ENCODE results near the gene NCAM1. TPM values are rescaled to one million over a fixed set of nuclear protein-coding genes. Genes with fewer than 3 reads are reported as not detected.
A peak's percentile ranks its signal among the peaks of the same experiment; 100 is the strongest.

Gene NCAM1
- total RNA-seq, 1 experiment from 2014 or later, result 12.0 TPM

DNA sequence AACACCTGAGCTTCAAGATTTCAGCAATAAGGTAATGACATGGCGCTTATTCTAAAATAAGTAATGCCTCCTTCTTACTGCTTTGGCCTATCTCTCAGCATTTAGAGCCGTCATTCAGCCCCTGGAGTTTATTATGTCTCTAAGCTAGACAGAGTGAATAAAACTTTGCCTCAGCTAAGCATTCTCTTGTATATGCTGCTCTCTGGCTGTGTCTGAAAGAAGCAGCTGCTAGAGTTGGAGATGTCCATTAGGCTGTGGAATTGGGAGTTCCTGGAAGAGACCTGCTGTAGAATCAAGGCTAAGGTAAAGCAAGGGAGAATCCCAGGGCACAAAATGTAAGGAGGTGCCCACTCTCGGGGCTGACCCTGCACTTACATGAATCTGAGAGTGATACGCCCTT is 317.7 kb downstream of the NCAM1 start:
- no peak overlapping the region for H3K4me3 ChIP-seq (ENCODE audit: low read depth, low read length, poor library complexity, severe bottlenecking)
- TF ChIP-seq, protein P1, sequence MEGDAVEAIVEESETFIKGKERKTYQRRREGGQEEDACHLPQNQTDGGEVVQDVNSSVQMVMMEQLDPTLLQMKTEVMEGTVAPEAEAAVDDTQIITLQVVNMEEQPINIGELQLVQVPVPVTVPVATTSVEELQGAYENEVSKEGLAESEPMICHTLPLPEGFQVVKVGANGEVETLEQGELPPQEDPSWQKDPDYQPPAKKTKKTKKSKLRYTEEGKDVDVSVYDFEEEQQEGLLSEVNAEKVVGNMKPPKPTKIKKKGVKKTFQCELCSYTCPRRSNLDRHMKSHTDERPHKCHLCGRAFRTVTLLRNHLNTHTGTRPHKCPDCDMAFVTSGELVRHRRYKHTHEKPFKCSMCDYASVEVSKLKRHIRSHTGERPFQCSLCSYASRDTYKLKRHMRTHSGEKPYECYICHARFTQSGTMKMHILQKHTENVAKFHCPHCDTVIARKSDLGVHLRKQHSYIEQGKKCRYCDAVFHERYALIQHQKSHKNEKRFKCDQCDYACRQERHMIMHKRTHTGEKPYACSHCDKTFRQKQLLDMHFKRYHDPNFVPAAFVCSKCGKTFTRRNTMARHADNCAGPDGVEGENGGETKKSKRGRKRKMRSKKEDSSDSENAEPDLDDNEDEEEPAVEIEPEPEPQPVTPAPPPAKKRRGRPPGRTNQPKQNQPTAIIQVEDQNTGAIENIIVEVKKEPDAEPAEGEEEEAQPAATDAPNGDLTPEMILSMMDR (conservative IDR thresholded peaks at IDR 0.05; ENCODE audit: low read depth, low read length), result peak; percentile 29
- TF ChIP-seq EZH2 (IDR thresholded peaks at IDR 0.05; ENCODE audit: borderline replicate concordance, low read depth, low read length, poor library complexity, severe bottlenecking), result no peak
- H3K36me3 ChIP-seq (ENCODE audit: insufficient read depth, low read length, poor library complexity, severe bottlenecking), result no peaks in the 10 kb centered on the region
- H3K9me3 ChIP-seq (ENCODE audit: low read depth, low read length, poor library complexity, severe bottlenecking), result no peaks in the 10 kb centered on the region
- H3K27ac ChIP-seq (ENCODE audit: low read depth, low read length, poor library complexity, severe bottlenecking), result no peak overlapping the region
- no peaks in the 10 kb centered on the region for H3K4me1 ChIP-seq (ENCODE audit: insufficient read depth, low read length, poor library complexity, severe bottlenecking)
- CTCF ChIA-PET, result no interaction called here
- intact Hi-C loops (cut with micrococcal nuclease; ENCODE audit: unreplicated experiment), result no loop called here
- POLR2A ChIA-PET (ENCODE audit: low non-redundant PET), result no interaction called here
- no TSS peak for BruUV-seq (replicated peaks)
- no peak for DNase-seq (ENCODE audit: low spot score)
- no peaks in the 10 kb centered on the region for H3K27me3 ChIP-seq (replicated peaks; ENCODE audit: insufficient read depth, low read depth, low read length, poor library complexity)

DNA sequence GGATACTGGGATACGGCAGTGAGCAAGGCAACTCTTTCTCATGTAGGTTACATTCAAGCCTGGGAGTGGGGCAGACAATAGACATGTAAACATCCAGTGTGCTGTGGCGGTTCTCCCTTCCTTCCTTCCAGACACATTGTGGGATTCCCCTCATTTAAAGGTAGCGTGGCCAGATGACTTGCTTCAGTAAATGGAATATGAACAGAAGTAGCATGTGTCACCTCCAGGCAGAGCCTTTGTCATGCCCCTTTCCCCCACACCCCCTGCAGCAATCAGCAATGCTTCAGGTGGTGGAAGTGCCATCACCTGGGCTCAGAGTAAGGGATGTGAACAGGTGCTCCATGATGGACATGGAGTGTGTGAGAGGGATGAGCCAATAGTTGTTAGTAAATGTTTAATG is 318.4 kb downstream of the NCAM1 start:
- POLR2A ChIA-PET (ENCODE audit: low non-redundant PET), result no interaction called here
- H3K4me1 ChIP-seq (ENCODE audit: insufficient read depth, low read length, poor library complexity, severe bottlenecking), result no peaks in the 10 kb centered on the region
- no peaks in the 10 kb centered on the region for H3K9me3 ChIP-seq (ENCODE audit: low read depth, low read length, poor library complexity, severe bottlenecking)
- H3K27me3 ChIP-seq (replicated peaks; ENCODE audit: insufficient read depth, low read depth, low read length, poor library complexity), result no peaks in the 10 kb centered on the region
- no peak for DNase-seq (ENCODE audit: low spot score)
- TF ChIP-seq, protein P1 (conservative IDR thresholded peaks at IDR 0.05; ENCODE audit: low read depth, low read length), result no peak
- no peak for TF ChIP-seq EZH2 (IDR thresholded peaks at IDR 0.05; ENCODE audit: borderline replicate concordance, low read depth, low read length, poor library complexity, severe bottlenecking)
- intact Hi-C loops (cut with micrococcal nuclease; ENCODE audit: unreplicated experiment), result no loop called here
- H3K4me3 ChIP-seq (ENCODE audit: low read depth, low read length, poor library complexity, severe bottlenecking), result no peak overlapping the region
- no peak overlapping the region for H3K27ac ChIP-seq (ENCODE audit: low read depth, low read length, poor library complexity, severe bottlenecking)
- H3K36me3 ChIP-seq (ENCODE audit: insufficient read depth, low read length, poor library complexity, severe bottlenecking), result no peaks in the 10 kb centered on the region
- no TSS peak for BruUV-seq (replicated peaks)
- CTCF ChIA-PET, result no interaction called here

DNA sequence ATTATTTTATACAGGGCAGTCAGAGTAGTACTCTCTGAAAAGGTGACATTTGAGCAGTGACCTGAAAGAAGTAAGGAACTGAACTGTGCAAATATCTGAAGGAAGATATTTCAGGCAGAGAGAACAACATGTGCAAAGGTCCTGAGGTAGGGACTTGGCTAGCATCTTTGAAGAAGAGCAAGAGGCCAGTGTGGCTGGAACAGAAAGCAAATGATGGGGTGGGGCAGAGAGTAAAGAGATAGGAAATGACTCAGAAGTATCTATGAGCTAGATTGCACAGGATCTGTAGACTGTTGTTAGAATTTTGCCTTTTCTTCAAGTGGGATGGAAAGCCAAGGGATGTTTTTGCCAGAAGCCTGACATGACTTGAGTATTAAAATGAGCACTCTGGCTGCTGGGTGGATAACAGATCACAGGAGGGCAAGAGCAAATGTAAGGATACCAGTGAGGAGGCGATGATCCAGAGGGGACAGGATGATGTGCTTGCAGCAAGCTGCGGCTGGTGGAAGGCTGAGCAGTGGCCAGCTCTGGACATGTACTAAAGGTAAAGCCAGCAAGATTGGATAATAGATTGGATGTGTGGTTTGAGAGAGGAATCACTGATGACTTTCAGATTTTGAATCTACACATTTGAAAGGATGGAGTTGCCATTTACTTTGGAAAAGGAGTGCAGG is 320.0 kb downstream of the NCAM1 start:
- Histone ChIP-seq H3K27ac (ENCODE audit: low read depth, low read length, poor library complexity, severe bottlenecking) (no peak overlapping the region), H3K36me3 (ENCODE audit: insufficient read depth, low read length, poor library complexity, severe bottlenecking) (no peaks in the 10 kb centered on the region), H3K4me3 (ENCODE audit: low read depth, low read length, poor library complexity, severe bottlenecking) (no peak overlapping the region), H3K4me1 (ENCODE audit: insufficient read depth, low read length, poor library complexity, severe bottlenecking) (no peaks in the 10 kb centered on the region), H3K27me3 (replicated peaks; ENCODE audit: insufficient read depth, low read depth, low read length, poor library complexity) (no peaks in the 10 kb centered on the region), H3K9me3 (ENCODE audit: low read depth, low read length, poor library complexity, severe bottlenecking) (no peaks in the 10 kb centered on the region)
- DNase-seq (ENCODE audit: low spot score), result no peak
- intact Hi-C loops (cut with micrococcal nuclease; ENCODE audit: unreplicated experiment), result no loop called here
- TF ChIP-seq, protein P1 (conservative IDR thresholded peaks at IDR 0.05; ENCODE audit: low read depth, low read length), result no peak
- no peak for TF ChIP-seq EZH2 (IDR thresholded peaks at IDR 0.05; ENCODE audit: borderline replicate concordance, low read depth, low read length, poor library complexity, severe bottlenecking)
- no TSS peak for BruUV-seq (replicated peaks)
- CTCF ChIA-PET, result no interaction called here
- POLR2A ChIA-PET (ENCODE audit: low non-redundant PET), result no interaction called here
